Renal cortex interstitium (tissue), 11 donors: Measurements from ENCODE around the gene S100A14. TPM values are rescaled to one million over a fixed set of nuclear protein-coding genes. Genes with fewer than 3 reads are reported as not detected.
"Not testable (repeated sequence)": the region's sequence is repeated elsewhere in the genome, so short reads cannot be mapped to it uniquely, and the experiment has no call there.

Experiments used
- DNase-seq, 11 donors: peaks; one replicate each; pipeline ENCODE4 v3.0.0-alpha.2; 2013; ENCODE audit warnings: low read depth in 9 of 11, low spot score in 4 of 11; ENCODE audit errors: extremely low read depth in 1 of 11
- polyA plus RNA-seq, 3 donors: library from polyadenylated mRNA; unstranded; fragments of 120-200 nt; gene quantifications; one replicate each; pipeline ENCODE4 v1.2.1, GENCODE V29; 2013; ENCODE audit not compliant: insufficient read length in 3 of 3

The S100A14 gene
- polyA plus RNA-seq, 3 donors: 16.9 to 22.1 (median 17.3) TPM

DNA sequence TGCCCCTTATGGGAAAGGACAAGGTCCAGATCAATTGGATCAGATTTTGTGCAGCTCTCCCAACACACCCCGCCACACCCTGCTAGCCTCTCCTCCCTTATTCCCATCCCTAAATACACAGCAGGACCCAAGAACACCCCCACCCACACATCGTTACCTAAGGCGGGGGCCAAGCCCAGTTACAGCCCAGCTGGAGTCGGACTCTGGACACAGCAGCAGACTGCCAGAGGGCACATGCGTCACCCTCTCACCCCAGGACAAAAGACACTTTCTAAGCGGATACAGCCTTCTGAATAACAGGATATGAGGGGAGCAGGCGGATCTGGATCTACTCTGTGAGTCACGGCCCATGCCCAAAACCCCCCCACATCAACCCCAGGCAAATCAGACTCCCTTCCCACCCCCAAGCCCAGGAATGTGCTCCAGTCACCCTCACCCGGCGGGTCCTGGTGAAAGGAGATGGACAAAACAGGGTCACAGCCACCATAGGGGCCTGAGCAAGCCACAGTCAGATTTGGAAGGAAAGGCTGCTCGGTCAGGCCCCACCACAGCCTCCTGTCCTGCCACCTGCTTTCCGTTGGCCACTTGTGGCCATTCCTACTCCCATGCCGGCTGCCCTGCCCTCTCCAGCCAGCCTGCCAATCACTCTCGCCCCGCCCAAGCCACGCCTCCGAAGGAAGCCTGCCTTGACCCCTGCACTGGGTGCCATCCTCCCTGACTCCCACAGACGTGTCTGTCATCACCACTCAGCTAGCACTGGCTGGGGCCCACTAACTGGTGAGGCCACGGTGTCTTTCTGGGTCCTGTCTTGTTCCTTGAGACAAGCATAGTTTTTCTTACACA is 7.2 kb downstream of the S100A14 start:
- peak in 1 of 11 donors; percentile 42 for DNase-seq

DNA sequence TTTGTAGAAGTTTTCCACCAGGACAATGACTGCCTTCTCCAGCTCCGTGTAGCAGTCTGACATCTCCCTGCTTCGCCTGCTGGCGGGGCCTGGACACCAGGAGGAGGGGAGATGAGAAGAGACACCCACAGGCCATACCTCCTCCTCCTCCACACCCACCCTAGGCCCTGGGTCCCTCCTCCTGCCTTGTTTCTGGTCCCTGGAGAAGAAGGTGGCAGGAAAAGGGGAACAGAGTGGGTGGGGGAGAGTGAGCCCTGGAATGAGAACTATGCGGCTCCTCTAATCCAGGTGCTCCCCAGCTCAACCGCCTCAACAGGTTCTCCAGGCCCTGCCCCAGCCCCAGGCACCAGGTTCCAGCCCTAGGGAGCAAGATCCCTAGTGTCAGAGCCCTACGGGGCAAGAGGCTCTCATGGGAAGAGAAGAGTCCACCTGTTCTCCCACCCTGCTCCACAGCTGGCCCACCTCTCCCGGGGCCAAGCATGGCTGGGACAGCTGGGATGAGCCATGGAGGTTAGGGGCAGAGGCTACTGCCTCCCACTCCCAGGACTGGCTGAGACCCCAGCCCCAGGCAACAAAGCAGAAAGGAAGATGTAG is 7.9 kb downstream of the S100A14 start:
- no peak for DNase-seq

DNA sequence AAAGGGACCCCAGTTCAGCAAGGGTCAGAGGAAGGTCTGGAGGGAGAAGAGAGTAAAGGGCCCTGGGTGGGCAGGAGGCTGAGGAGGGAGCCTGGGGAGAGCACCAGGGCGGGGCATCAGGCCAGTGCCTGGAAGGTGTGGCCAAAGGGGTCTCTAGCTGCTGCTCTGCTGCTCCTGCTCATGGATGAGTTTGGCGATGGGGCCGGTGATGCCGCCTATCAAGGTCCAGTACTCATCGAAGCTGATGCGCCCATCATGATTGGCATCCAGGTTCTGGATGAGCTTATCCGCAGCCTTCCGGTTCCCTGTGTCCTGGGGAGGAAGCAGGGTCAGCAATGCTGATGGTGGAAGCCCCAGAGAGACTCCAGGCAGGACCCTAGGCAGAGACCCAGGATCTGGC is 8.7 kb downstream of the S100A14 start:
- no peak for DNase-seq

DNA sequence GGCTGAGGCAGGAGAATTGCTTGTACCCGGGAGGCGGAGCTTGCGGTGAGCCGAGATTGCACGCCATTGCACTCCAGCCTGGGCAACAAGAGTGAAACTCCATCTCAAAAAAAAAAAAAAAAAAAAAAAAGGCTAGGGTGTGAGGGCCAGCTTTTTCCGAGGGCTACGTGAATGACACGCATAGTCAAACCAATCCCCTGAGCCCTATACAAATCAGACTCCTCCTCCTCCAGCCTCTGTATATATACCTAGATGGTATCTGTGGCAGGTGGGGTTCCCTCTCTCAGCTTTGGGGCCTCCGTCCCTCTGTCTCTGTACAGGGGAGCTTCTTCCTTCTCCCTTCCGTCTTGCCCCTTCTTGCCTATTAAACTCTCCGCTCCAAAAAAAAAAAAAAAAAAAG is 9.9 kb downstream of the S100A14 start:
- DNase-seq: no peak

DNA sequence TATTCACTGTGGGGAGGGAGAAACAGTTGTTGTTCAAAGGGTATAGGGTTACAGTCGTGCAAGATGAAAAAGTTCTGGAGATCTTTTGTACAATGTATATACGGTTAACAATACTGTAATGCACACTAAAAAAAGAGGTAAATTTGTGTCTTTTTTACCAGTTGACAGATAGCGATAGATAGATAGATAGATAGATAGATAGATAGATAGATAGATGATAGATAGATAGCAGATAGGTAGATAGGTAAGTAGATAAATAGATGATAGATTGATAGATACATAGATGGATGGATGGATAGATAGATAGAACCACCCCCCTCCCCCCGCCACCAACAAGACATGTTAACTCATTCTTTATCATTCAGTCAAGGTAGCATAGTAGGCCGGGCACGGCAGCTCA is 13.4 kb downstream of the S100A14 start:
- DNase-seq: no peak

DNA sequence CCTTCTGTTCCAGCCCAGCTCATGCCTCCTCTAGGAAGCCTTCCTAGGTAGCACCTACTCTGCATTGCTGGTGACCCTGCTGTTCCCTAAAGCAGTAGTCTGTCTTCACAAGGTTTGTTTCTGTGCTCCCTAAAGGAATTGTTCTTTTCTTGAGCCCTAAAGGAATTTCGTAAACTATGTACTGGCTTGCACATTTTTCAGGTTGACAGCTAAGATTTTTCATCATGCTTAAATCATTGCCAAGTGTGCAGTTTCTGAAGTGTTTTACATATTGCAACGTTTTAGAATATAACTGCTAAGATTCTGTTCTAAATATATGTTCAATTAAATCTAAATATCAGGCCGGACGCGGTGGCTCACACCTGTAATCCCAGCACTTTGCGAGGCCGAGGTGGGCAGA is 16.3 kb downstream of the S100A14 start:
- DNase-seq: no peak

DNA sequence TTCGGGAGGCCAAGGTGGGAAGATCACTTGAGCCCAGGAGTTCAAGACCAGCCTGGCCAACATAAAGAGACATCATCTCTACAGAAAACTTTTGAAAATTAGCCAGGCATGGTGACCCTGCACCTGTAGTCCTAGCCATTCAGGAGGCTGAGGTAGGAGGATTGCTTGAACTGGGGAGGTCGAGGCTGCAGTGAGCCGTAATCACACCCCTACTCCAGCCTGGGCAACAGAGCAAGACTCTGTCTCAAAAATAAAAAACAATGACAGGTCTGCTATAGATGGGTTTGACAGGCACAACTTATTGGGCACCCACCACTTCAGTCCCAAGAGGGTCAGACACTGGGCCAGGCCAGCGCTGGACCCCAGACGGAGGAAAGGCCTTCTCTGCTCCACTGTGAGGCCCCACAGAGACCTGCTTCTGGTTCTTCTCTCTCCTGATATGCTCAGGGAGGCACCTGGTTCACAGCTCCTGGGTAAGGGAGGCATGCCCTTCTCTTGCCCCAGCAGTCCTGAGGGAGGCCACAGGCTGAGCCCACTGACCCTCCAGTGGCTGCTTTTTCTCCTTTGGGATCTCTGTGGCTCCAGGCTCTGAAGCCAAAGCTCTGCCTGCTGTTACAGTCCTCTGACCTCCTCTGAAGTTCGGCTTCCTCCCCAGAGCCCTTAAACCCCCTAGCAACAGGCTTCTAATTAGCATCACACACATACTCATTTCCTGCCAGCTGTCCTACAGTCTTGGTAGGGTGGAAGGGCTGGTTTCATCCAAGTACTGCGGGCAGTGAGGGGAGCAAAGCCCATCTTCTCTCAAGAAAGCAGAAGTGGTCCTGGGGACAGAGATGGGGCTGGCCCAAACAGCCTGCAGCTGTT is 17.6 kb downstream of the S100A14 start:
- no peak for DNase-seq

DNA sequence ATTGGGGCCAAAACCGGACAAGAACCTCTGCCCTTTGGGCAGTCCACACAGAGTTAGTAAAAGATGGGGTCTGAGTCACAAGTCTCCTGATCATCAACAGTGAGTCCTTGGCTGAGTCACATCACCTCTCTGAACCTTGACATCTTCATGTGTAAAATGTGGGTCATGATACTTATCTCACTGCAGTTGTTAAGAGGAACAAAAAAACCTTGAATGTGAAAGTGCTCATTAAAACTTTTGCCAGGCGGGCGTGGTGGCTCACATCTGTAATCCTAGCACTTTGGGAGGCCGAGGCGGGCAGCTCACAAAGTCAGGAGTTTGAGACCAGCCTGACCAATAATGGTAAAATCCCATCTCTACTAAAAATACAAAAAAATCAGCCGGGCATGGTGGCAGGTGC is 18.9 kb downstream of the S100A14 start:
- no peak for DNase-seq

DNA sequence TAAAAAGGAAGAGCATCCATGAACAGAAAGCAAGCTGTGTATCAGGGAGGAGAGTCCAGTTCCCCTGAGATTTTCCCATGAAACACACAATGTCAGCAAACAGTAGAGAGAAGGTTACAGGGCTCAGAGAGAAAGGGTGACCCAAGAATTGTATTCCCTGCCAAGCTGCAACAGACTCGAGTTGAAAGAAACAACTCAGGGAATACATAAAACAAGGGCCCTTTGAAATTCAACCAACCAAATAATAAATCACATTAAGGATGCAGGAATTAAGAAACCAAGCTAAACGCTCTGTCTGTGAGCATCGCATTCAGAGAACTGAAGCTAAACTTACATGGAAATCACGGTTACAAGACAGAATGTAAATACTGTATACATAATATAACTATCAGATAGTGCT is 23.4 kb downstream of the S100A14 start:
- no peak for DNase-seq

DNA sequence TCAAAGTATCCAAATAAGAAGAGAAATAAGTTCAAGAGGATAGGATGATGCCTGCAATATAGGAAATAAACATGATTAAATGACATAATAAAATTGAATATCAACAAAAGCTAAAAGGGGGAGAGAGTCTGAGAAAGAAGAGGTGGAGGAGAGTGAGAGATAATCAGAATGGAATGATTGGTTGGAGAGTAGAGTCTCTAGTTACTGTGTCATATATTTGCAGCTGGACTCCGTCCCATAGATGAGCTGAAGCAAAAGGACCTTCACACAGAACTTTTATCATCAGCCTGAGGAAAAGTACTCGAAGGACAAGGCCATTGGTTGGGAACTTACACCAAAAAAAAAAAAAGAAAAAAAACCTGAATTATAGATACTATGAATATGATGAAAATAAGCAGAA is 27.6 kb downstream of the S100A14 start:
- DNase-seq: no peak

DNA sequence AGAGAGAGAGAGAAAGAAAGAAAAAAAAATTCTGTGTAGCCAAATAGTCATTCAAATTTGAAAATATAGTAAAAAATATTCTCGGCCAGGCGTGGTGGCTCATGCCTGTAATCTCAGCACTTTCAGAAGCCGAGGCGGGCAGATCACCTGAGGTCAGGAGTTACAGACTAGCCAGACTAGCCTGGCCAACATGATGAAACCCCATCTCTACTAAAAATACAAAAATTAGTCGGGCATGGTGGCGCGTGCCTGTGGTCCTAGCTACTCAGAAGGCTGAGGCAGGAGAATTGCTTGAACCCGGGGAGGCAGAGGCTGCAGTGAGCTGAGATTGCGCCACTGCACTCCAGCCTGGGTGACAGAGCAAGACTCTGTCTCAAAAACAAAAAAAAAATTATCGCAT is 28.1 kb downstream of the S100A14 start:
- not testable (repeated sequence) for DNase-seq

DNA sequence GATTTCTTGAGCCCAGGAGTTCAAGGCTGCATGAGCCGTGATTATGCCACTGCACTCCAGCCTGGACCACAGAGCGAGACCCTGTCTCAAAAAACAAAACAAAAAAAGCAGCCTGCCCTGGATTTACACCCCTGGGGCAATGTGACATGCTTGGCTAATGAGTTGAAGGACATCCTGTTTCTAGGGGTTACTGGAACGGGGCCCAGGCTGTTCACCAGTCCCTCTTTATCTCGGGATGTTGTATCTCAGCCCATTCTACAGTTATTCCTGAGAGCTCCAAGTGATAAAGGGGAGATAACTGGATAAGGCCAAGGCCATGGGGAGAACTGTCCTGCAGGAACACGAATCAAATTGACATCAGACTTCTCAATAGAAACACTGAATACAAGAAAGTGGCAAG is 28.8 kb downstream of the S100A14 start:
- no peak for DNase-seq

DNA sequence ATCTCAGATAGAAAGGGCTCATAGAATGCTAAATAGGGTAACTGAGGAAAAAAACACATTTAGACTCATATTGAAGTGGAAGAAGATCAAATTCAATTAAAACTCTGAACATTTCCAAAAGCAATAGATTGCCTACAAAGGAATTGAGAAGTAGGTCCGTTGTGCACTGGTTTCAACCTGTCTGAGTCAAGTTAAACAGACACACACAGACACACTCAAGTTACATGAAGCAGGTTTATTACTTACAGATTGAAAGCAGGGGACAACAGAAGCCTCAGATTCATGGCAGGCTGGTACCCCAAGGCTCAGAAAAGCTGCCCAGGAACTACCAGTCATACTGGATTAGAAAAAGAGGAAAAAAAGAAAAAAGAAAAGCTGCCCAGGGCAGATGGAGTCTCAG is 29.8 kb downstream of the S100A14 start:
- DNase-seq: no peak

DNA sequence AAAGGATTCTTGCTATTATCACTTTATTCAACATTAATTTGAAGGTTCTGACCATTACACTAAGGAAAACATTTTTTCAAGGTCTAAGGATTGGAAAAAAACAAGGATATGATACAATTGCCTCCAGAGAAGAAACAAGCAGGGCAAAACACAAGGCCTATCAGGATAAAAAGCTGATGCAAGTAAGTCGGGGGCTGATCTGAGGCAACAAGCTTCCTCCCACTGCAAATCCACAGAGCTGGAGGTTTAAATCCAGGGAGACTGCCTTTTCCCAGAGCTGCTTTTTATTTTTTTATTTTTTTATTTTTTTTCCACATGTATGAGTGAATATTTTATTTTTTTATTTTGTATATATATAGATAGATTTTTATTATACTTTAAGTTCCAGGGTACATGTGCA is 31.1 kb downstream of the S100A14 start:
- DNase-seq: no peak

DNA sequence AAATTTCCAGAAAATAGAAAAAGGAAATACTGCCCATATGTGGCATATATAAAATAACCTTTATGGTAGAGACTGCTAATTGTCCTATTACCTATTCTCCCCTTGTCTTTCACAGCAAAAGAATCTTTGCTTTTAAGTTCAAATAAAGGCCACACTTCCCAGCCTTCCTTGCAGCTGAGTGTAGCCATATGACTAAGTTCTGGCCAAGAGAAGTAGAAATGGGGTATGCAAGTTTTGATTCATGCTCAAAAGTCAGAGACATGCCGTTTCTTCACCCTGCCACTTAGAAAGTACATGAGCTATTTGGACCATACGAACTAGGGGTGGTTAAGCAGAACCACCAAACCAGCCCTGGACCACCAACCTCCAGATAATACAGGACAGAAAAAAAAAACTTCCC is 32.1 kb downstream of the S100A14 start:
- DNase-seq: no peak

DNA sequence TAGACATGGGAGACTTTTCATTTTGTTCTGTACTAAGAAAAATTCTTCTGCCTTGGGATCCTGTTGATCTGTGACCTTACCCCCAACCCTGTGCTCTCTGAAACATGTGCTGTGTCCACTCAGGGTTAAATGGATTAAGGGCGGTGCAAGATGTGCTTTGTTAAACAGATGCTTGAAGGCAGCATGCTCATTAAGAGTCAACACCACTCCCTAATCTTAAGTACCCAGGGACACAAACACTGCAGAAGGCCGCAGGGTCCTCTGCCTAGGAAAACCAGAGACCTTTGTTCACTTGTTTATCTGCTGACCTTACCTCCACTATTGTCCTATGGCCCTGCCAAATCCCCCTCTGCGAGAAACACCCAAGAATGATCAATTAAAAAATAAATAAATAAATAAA is 32.6 kb downstream of the S100A14 start:
- DNase-seq: not testable (repeated sequence)

DNA sequence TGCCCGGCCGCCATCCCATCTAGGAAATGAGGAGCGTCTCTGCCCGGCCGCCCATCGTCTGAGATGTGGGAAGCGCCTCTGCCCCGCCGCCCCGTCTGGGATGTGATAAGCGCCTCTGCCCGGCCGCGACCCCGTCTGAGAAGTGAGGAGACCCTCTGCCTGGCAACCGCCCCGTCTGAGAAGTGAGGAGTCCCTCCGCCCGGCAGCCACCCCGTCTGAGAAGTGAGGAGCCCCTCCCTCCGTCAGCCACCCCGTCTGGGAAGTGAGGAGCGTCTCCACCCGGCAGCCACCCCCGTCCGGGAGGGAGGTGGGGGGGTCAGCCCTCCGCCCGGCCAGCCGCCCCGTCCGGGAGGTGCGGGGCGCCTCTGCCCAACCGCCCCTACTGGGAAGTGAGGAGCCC is 33.3 kb downstream of the S100A14 start:
- DNase-seq: not testable (repeated sequence)

DNA sequence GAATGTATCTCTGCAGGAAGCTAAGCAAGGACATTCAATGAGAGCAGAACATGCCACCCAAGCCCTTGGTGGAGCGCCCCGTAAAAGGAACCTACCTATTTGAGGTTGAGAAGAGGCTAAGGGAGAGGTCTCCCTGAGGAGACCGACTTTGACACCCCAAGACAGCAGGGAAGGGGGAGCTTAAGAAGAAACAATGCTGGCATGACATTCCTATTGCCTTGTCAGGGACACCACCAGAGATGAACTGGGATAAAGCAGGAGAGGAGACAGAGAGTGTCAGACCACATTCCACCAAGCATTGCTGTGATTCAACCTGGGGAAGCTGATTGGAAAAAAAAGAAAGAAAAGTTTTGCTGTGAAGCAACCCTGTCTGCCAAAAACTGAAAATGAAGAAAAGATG is 37.2 kb downstream of the S100A14 start:
- no peak for DNase-seq

DNA sequence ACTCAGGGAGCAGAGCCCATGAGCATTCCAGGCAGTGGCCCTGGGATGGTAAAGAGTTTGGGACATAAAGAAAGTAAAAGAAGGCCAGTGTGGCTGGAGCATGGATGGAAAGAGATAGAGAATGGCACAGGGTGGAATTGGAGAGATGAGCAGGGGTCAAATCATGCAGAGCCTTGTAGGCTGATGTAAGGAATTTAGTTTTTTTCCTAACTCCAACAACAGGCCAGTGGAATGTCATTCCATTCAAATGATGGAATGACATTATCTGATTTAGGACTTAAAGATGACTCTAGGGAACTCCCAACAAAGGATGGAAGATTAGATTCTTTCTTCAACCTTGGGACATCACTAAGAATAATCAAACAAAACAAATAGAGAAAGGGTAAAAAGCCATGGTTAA is 37.6 kb downstream of the S100A14 start:
- DNase-seq: no peak

DNA sequence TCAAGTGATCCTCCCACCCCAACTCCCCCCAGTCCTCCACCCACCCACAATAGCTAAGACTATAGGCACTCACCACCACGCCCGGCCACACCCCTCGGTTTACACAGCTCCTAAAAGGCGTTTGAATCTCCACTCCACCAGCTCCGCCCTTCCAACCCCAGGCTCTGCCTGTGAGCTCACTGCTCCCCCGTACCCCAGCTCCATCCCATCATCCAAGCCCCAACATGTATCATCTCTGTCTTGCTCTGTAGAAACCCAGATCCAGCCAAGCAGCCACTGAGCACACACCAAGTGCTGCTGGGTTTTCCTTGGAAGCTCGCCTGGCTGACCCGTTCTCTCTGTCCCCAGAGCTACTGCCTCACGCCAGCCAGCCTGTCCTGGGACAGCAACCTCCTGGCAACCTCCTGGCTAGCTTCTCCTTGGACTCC is 38.5 kb downstream of the S100A14 start:
- DNase-seq: no peak
